GM08714 (cell line): ENCODE measurements around the gene FHAD1.

Experiments used
- H3K4me3 ChIP-seq: fragments of 200-500 bp; sonication (Bioruptor generic); 2 replicates; pipeline ENCODE4 v1.5.1; 2014; ENCODE audit warnings: mild to moderate bottlenecking, low read length, inconsistent platforms
- ZNF274 ChIP-seq: IDR thresholded peaks from 2 replicates; pipeline ENCODE4 v1.6.1; 2012; ENCODE audit warnings: mild to moderate bottlenecking, low read depth, low read length

FHAD1 gene

DNA sequence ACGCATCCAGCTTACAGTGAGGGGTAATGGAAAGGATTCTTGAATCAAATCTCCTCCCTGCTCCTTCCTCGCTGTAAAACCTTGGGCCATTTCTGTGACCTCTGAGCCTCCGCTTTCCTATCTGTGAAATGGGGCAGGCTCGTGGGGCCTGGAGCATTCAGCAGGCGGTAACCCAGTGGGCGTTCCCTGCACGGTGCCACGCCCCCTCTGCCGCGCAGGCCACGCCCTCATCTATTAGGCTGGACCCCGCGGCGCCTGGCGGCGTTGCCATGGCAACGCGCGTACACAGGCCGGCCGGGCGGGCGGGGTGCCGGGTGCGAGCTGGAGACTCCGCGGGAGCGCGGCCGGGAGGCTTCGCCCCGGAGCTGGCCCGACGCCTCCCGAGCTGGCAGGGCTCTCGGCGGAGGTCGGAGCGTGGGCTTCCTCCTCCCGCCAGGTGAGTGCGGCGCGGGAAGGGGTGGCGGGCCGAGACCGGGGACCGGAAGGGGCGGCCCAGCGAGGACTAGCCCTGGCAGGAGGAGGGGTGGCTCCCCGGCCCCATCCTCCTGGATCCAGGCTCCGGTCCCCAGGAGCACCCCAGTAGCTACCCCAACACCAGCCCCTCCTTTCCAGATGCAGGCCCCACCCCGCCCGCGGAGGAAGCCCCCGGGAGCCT, at the start of gene FHAD1:
TSS of gene FHAD1 (plus strand) at position 264 of the 655 bp plus-strand sequence. CDS start 4,562 bp downstream, outside the sequence.
- peak within 1 kb of the TSS; percentile 49; the same call in 1 of the 2 replicates for H3K4me3 ChIP-seq
- no peak for TF ChIP-seq ZNF274

DNA sequence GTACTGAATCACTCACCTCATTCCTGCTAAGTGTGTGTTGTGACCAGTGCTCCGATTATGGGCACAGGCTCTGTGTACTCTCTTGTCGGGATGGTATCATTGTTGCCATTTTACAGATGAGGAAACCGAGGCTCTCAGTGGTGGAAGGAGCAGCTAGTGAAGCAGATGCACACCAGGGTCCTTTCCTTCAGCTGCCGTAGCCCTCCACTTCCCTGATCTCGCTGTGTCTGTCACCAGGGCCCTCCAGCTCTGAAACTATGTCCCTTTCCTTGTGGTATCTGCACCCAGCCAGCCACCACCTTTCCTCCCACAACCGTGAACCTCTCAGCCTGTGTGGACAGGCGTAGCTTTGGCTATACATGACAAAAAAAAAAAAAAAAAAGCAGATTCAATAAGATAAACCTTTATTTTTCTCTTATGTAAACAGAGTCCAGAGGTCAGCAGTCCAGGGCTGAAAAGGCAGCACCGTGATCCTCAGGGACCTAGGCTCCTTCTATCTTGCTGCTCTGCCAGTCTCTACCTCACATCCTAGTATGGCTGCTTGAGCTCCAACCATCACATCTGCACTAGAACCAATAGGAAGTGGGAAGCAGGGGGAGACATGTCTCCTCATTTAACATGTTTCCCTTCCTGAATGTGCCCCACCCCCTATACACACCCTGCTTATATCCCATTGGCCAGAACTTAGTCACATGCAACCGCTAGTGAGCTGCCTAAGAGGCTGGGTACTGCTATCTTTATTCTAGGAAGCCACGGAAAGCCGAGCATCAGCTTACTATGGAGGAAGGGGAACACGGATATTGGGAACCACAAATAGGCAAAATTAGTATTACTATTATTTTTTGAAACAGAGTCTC, 49.2 kb upstream of the FHAD1 start:
- no peak for TF ChIP-seq ZNF274
- no peak overlapping the region for H3K4me3 ChIP-seq

DNA sequence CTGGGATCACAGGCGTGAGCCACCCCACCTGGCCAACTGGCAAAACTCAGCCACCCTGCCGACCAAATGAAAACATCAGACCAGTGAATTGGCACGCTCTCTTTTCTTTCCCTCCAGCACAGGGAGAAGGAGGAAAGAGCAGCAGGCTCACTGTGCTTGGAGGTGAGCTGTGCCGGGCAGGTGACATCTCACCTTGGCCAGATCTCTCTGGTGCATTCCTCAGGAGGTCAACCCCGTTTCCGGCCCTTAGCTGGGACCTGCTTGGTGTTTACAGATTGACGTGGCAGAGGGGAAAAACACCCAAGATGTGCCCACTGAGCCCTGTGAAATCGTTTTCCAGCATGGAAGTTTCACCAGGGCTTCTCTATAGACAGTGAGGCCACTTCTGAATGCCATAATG, 48.3 kb upstream of the FHAD1 start:
- no peak overlapping the region for H3K4me3 ChIP-seq
- no peak for TF ChIP-seq ZNF274

DNA sequence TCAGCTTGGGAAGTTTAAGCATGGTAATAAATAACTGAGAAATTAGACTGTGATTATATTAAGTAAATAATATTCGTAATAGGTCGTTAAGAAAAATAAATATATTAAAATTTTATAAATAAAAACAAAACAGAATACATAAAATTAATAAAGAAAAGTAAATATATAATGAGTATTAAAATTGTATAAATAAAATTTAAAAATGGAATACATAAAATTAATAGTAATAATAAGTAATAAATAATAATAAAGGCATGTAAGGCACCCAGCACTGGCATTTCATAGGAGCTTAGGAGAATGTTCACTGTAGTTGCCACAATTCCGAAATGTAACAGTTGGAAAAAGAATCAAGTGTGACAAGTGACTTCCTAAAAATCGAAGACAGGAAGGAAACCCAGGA, 45.8 kb upstream of the FHAD1 start:
- no peak overlapping the region for H3K4me3 ChIP-seq
- no peak for TF ChIP-seq ZNF274

DNA sequence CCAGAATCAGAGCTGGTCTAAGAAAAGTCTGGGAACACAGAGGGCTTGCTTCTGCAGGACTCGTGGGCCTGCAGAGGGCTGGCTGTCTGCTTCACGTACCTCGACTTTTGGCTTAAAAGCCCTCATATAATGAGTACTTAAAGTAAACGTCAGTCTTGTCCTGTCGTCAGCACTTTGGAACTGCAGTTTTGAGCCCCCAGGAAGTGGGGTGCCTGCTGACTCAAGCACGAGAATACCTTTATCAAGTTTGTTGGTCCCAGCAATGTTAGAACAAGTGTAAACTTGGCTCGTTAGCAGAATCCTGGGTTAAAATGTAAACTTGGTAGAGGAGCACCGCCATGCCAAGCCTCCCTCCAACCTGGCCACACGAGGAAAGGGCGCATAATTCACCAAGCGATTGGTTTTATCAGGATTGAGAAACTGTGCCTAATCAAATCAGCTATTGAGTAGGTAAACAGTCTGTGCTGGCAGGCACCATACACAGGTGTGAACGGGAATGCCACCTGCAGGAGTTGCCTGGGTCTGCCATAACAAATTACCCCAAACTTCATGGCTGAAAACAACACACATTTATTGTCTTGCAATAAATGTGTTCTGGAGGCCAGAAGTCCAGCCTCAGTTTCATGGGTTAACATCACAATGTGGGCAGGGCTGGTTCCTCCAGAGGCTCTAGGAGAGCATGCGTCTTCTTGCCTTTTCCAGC, 45.0 kb upstream of the FHAD1 start:
- H3K4me3 ChIP-seq, result no peak overlapping the region
- TF ChIP-seq ZNF274, result no peak

DNA sequence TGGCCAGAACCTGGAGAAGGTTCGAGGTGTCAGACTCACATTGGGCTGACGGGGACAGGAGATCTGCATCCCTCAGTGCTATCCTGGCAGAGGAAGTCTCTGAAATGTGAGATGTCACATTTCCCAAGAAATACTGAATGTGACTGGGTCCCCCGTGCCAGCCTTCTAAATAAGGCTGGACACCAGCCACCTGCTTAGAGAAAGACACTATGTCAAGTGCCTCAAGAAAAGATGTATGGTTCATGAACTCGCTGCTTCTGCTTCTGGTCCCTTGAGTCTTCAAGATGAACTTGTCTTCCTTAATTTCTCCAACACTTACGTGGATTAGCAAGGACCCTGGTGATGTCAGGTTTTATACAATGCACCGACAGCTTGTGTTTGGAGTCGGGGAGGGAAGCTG, 42.1 kb upstream of the FHAD1 start:
- TF ChIP-seq ZNF274, result no peak
- no peak overlapping the region for H3K4me3 ChIP-seq

DNA sequence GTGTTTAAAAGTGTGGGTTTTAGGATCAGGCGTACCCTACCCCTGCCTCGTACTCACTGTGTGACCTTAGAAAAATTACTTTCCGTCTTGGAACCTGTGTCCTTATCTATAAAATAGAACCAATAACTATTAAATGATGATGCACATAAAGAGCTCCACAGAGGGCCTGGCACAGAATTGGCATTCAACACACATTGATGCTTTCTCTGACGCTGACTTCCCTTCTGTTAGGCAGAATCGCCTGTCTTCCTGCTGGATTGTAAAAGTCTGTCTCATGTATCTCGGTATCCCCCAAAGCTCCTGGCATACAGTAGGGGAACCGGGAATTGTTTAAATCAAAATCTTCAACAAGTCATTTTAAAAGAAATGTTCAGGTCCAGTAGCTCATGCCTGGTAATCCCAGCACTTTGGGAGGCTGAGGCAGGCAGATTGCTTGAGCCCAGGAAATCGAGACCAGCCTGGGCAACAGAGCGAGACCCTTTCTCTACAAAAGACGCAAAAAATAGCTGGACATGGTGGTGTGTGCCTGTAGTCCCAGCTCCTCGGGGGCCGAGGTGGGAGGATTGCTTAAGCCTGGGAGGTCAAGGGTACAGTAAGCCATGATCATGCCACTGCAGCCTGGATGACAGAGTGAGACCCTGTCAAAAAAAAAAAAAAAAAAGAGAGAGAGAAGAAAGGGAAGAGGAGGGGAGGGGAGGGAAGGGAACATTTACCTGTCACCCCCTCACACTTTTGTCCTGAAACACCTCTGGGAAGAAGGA, 41.3 kb upstream of the FHAD1 start:
- H3K4me3 ChIP-seq, result no peak overlapping the region
- no peak for TF ChIP-seq ZNF274

DNA sequence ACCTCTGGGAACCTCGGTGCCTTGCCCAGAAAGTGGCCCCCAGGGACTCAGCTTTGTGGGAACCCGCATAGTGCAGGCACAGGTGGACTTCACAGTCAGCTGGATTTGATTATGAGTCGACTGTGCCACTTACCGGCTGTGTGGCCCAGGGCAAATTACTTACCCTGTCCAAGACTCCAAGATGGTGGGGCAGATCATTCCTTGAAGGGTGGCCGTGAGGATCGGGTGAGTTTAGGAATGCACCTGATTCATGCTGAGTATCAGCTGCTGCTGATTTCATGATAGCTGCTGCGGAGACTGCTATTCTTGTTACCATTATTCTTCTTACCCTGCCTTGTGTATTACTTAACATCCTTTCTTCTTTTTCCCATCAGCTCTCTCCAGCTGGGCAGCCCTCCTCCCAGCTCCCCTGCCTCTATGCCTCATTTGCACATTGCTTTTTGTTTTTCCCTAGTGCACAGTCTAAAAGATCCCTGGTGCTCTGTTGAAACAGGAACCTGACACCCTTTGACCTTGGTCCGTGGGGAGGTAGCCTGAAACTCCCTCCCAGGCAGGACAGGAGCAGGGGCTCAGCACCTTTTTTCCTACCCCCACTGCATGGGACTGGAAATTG, 40.5 kb upstream of the FHAD1 start:
- no peak overlapping the region for H3K4me3 ChIP-seq
- TF ChIP-seq ZNF274, result no peak

DNA sequence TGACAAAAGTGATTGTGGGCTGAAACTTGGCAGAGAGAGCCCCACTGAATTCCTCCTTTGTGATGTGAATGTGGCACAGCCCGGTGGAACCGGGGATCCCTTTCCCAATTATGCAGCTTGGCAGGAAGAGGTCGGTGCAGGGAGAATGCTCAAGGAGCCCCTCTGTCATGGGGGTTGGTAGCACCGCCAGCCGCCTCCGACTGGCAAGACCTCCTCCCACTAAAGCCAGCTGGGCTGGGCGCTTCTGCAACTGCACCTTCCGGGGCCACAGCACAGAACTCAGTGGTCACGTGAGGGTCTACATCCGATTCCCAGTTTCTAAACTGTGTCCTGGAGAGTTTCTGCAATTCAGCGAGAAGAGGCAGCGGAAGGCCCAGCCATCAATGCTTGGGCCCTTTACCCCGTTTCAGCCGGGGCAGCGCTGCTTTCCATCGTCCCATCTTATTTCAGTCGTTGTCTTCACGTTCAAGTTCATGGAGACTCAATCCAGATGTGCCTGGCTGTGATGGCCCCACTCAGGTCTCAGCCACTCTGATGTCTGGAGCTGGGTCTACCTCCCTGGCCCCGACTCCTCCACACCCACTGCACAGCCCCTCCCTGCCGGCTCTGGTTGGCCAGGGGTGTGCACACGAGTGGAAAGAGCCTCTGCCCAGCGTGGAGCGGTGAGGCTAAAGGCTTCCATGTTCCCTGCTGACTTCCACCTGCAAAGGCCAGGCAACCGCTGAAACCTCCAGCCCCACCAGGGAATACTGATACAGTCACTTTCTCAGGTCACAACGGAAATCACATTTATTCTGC, 39.8 kb upstream of the FHAD1 start:
- H3K4me3 ChIP-seq, result no peak overlapping the region
- no peak for TF ChIP-seq ZNF274

DNA sequence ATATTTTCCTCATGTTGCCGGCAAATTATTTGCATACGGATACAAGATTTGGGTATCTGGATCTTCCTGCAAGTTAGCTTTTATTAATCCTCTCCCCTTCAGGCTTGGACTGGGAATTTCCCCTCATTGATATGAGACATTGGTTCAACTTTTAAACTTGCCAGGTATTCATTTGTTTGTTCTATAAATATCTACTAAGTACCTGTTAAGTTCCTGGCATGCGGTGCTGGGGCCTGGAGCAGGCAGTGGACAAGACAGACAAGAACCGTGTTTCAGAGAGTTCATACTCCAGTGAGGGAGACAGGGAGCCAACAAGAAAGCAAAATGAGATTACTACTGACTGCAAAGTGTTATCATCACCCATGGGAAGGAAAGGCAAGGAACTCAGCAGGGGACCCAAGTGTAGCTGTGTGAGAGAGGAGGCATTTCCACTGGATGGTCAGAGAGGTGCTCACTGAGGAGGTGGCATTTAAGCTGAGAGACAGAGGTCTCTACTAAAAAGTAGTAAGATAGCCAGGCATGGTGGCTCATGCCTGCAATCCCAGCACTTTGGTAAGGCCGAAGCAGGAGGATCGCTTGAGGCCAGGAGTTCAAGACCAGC, 39.1 kb upstream of the FHAD1 start:
- no peak overlapping the region for H3K4me3 ChIP-seq
- TF ChIP-seq ZNF274, result no peak

DNA sequence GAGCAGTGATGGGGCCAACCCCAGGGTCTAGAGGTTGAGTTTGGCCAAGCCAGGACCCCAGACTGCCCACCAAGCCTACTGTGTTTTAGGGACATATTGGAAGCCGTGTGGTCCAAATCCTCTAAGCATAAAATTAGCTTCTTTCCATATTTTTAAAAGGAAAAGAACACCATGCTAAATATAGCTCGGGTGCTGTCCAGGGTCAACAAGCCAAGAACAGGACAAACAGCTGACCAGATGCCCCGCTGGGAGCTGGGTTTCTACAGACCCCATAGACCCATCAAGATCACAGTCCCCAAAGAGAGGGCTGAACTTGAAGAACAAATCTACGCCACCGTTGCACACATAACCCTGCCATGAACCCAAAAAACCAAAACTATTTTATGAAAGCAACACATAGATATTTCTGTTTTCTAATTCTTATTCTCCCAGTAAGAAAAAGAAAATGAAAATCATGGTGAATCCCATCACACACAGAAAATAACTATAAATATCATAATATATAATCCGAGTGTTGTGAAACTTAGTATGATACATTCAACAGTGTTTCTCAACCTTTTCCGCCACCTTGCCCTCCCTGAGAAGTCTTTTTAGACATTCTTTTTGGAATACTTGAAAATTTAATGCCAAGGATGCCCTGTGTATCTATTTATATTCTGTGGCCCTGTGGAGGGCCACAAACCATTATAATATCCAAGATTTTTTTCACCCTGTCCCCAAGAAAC, 36.2 kb upstream of the FHAD1 start:
- TF ChIP-seq ZNF274, result no peak
- no peak overlapping the region for H3K4me3 ChIP-seq

DNA sequence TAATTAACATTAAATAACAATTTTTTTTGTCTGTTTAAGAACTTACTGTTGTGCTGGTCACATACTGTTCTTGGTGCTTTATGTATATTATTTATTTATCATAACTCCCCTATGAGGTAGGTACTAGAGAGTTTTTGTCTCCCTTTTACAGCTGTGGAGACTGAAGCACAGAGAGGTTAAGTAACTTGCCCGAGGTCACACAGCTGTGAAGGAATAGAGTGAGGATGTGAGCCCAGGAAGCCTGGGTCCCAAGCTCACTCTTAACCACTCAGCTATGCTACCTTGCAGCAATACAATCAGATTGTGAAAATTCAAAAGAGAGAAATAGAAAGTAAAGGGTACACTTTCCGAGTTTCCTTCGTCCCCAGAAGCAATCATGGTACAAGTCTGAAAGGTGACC, 35.6 kb upstream of the FHAD1 start:
- no peak for TF ChIP-seq ZNF274
- H3K4me3 ChIP-seq, result no peak overlapping the region
